GM23338 (cell line): ENCODE results near the gene MRPL57. TPM values are rescaled to one million over a fixed set of nuclear protein-coding genes. Genes with fewer than 3 reads are reported as not detected.

Source experiments
- ATAC-seq: fragments of 200-7000 bp; cut with Tn5 transposase; 3 replicates; pipeline ENCODE4 v1.9.1; 2020
- DNase-seq: peaks from one replicate; pipeline ENCODE4 v3.0.0-alpha.2; 2015; ENCODE audit warnings: low spot score
- H2AFZ ChIP-seq: fragments of 200-600 bp; sonication (generic); 2 replicates; pipeline ENCODE4 v1.8.0; 2016; ENCODE audit warnings: antibody characterized with exemption, mild to moderate bottlenecking, moderate library complexity
- H3F3A ChIP-seq: fragments of 200-600 bp; sonication (generic); replicated peaks from 2 replicates; pipeline ENCODE4 v1.8.0; 2017; ENCODE audit warnings: antibody characterized with exemption, mixed run types, low read depth
- H3K27ac ChIP-seq: fragments of 200-600 bp; sonication (generic); 2 replicates; pipeline ENCODE4 v1.6.1; 2016; ENCODE audit warnings: low read depth
- H3K27me3 ChIP-seq: fragments of 200-600 bp; sonication (generic); 2 replicates; pipeline ENCODE4 v1.8.0; 2016; ENCODE audit warnings: mild to moderate bottlenecking, mixed run types, moderate library complexity; ENCODE audit not compliant: insufficient read depth
- H3K36me3 ChIP-seq: fragments of 200-600 bp; sonication (generic); 2 replicates; pipeline ENCODE4 v1.8.0; 2016; ENCODE audit warnings: mild to moderate bottlenecking; ENCODE audit not compliant: insufficient read depth
- H3K4me1 ChIP-seq: fragments of 200-600 bp; sonication (generic); 2 replicates; pipeline ENCODE4 v1.8.0; 2016; ENCODE audit warnings: mild to moderate bottlenecking, moderate library complexity; ENCODE audit not compliant: insufficient read depth
- H3K4me2 ChIP-seq: fragments of 200-600 bp; sonication (generic); 2 replicates; pipeline ENCODE4 v1.7.1; 2017; ENCODE audit warnings: mixed run types
- H3K4me3 ChIP-seq: fragments of 200-600 bp; sonication (generic); 2 replicates; pipeline ENCODE4 v1.6.1; 2016; ENCODE audit warnings: mixed run types
- H3K79me2 ChIP-seq: fragments of 200-600 bp; sonication (generic); replicated peaks from 2 replicates; pipeline ENCODE4 v1.8.0; 2017; ENCODE audit warnings: mild to moderate bottlenecking; ENCODE audit not compliant: insufficient read depth
- H3K9me2 ChIP-seq: fragments of 200-600 bp; sonication (generic); 2 replicates; pipeline ENCODE4 v1.8.0; 2017; ENCODE audit not compliant: insufficient read depth
- H4K20me1 ChIP-seq: fragments of 200-600 bp; sonication (generic); replicated peaks from 2 replicates; pipeline ENCODE4 v1.8.0; 2017; ENCODE audit warnings: mild to moderate bottlenecking; ENCODE audit not compliant: insufficient read depth
- H3K27ac Mint-ChIP-seq: 2 replicates; pipeline ENCODE4 v1.8.0; 2020; ENCODE audit warnings: inconsistent platforms, mild to moderate bottlenecking, moderate library complexity, mixed read lengths
- H3K27me3 Mint-ChIP-seq: 3 replicates; pipeline ENCODE4 v1.8.0; 2022; ENCODE audit warnings: low read depth, mild to moderate bottlenecking, moderate library complexity, mixed read lengths, inconsistent platforms; ENCODE audit not compliant: insufficient read depth, poor library complexity
- H3K36me3 Mint-ChIP-seq: 3 replicates; pipeline ENCODE4 v1.8.0; 2021; ENCODE audit warnings: low read depth, mild to moderate bottlenecking, inconsistent platforms, moderate library complexity, mixed read lengths
- H3K4me1 Mint-ChIP-seq: 3 replicates; pipeline ENCODE4 v1.8.0; 2020; ENCODE audit warnings: mild to moderate bottlenecking, inconsistent platforms, mixed read lengths
- H3K4me3 Mint-ChIP-seq: 3 replicates; pipeline ENCODE4 v1.8.0; 2021; ENCODE audit warnings: moderate library complexity, mild to moderate bottlenecking, inconsistent platforms, mixed read lengths
- H3K9me3 Mint-ChIP-seq: 3 replicates; pipeline ENCODE4 v1.8.0; 2020; ENCODE audit warnings: moderate library complexity, mild to moderate bottlenecking, inconsistent platforms, mixed read lengths
- CREB1 ChIP-seq: fragments of 250-450 bp; sonication (Bioruptor Pico); IDR thresholded peaks from 2 replicates; pipeline ENCODE4 v1.5.0; 2020; ENCODE audit warnings: low read depth, mild to moderate bottlenecking, moderate library complexity
- EZH2 ChIP-seq: fragments of 200-600 bp; sonication (generic); IDR thresholded peaks from one replicate; pipeline ENCODE4 v1.8.0; 2017; ENCODE audit warnings: antibody characterized with exemption, mild to moderate bottlenecking, low read depth; ENCODE audit not compliant: unreplicated experiment
- JUNB ChIP-seq: IDR thresholded peaks from one replicate; pipeline ENCODE4 v1.6.1; 2016; ENCODE audit warnings: antibody characterized with exemption; ENCODE audit not compliant: unreplicated experiment
- NANOG ChIP-seq: IDR thresholded peaks from 2 replicates; pipeline ENCODE4 v1.6.1; 2016; ENCODE audit warnings: antibody characterized with exemption, borderline replicate concordance
- POLR2AphosphoS5 ChIP-seq: IDR thresholded peaks from 2 replicates; pipeline ENCODE4 v1.6.1; 2016; ENCODE audit warnings: antibody characterized with exemption, low read depth
- REST ChIP-seq: IDR thresholded peaks from one replicate; pipeline ENCODE4 v1.6.1; 2018; ENCODE audit warnings: antibody characterized with exemption; ENCODE audit not compliant: unreplicated experiment
- STAT1 ChIP-seq: IDR thresholded peaks from one replicate; pipeline ENCODE4 v1.6.1; 2016; ENCODE audit warnings: antibody characterized with exemption; ENCODE audit not compliant: unreplicated experiment
- ZNF114 ChIP-seq: fragments of 250-450 bp; sonication (Bioruptor Pico); IDR thresholded peaks from 2 replicates; pipeline ENCODE4 v1.5.0; 2020; ENCODE audit warnings: mild to moderate bottlenecking, moderate library complexity
- polyA plus RNA-seq: library from polyadenylated mRNA; unstranded; fragments of >200 nt; fragmentation: Nextera tagmentation; extraction: Ambion mirVana; gene quantifications from 2 replicates; pipeline ENCODE4 v1.2.1, GENCODE V29; 2016
- total RNA-seq: library from RNA; depleted of rRNA; stranded (reverse); fragments of >200 nt; shearing (Covaris generic); gene quantifications from 2 replicates; pipeline ENCODE4 v1.2.3, GENCODE V29; 2014
- TF ChIP-seq, protein P1 (sequence below), 2 experiments: fragments of 200-600 bp in 1 of 2; sonication (generic) in 1 of 2; conservative IDR thresholded peaks; 2 replicates each; pipeline versions ENCODE4 v1.5.1 to v1.6.1; 2016 to 2017; ENCODE audit warnings: antibody characterized with exemption in 2 of 2, low read depth in 2 of 2, mild to moderate bottlenecking in 2 of 2, moderate library complexity in 1 of 2

Gene MRPL57
- total and polyA plus RNA-seq, 2 experiments from 2014 or later = 41.6 to 110 TPM

DNA sequence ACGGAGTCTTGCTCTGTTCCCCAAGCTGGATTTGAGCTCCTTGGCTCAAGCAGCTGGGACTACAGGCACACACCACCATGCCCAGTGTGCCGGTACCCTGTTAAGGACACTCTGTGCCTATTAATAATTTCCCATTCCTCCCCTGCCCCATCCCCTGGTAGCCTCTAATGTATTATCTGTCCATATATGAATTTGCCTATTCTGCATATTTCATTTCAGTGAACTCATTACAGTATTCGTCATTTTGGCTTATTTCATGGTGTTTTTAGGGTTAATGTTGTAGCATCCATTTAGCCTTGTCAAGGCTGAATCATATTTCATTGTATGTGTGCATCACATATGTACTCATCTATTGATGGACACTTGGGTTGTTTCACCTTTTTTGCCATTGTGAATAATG, 33.7 kb upstream of the MRPL57 start (continued):
- TF ChIP-seq JUNB (no peak), REST (no peak), STAT1 (no peak)

GRCh38 chr13:21147827-21148226, 28.6 kb upstream of the MRPL57 start:
- peak; percentile 32 for DNase-seq
- Histone ChIP-seq H3K4me3 (no peak overlapping the region), H3K27ac (peak overlapping the region; percentile 76), H3K27me3 (no peaks in the 10 kb centered on the region), H4K20me1 (peaks cover 19% of the 10 kb centered on the region), H3K4me1 (peaks cover 31% of the 10 kb centered on the region), H2AFZ (no peak overlapping the region), H3K36me3 (peaks cover 17% of the 10 kb centered on the region), H3K4me2 (no peak overlapping the region), H3K9me2 (no peaks in the 10 kb centered on the region), H3F3A (peaks cover 12% of the 10 kb centered on the region), H3K79me2 (peaks cover 33% of the 10 kb centered on the region)
- peaks cover 47% of the 10 kb centered on the region for H3K36me3 Mint-ChIP-seq
- H3K4me3 Mint-ChIP-seq = no peak overlapping the region; the same call in 2 of the 3 replicates
- ATAC-seq = peak; percentile 57
- no peak for TF ChIP-seq ZNF114
- no peak for TF ChIP-seq REST
- TF ChIP-seq POLR2AphosphoS5 = no peak; the same call in 1 of the 2 replicates
- TF ChIP-seq EZH2 = no peak
- TF ChIP-seq NANOG = no peak
- TF ChIP-seq, protein P1, sequence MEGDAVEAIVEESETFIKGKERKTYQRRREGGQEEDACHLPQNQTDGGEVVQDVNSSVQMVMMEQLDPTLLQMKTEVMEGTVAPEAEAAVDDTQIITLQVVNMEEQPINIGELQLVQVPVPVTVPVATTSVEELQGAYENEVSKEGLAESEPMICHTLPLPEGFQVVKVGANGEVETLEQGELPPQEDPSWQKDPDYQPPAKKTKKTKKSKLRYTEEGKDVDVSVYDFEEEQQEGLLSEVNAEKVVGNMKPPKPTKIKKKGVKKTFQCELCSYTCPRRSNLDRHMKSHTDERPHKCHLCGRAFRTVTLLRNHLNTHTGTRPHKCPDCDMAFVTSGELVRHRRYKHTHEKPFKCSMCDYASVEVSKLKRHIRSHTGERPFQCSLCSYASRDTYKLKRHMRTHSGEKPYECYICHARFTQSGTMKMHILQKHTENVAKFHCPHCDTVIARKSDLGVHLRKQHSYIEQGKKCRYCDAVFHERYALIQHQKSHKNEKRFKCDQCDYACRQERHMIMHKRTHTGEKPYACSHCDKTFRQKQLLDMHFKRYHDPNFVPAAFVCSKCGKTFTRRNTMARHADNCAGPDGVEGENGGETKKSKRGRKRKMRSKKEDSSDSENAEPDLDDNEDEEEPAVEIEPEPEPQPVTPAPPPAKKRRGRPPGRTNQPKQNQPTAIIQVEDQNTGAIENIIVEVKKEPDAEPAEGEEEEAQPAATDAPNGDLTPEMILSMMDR (conservative IDR thresholded peaks at IDR 0.05; ENCODE audit: low read depth in 2 of 2) = no peak
- no peak for TF ChIP-seq STAT1
- TF ChIP-seq JUNB = no peak
- TF ChIP-seq CREB1 (CRISPR knock-in tag) = no peak
- peaks cover 38% of the 10 kb centered on the region for H3K4me1 Mint-ChIP-seq
- H3K27me3 Mint-ChIP-seq = peaks cover 2% of the 10 kb centered on the region
- peak overlapping the region; percentile 30; the same call in 1 of the 2 replicates for H3K27ac Mint-ChIP-seq
- no peaks in the 10 kb centered on the region for H3K9me3 Mint-ChIP-seq
